Activated naive CD8-positive, alpha-beta T cell treated with anti-CD3 and anti-CD28 coated beads for 36 hours (primary cell): ENCODE results near the gene PARL. TPM values are rescaled to one million over a fixed set of nuclear protein-coding genes. Genes with fewer than 3 reads are reported as not detected.

Experiments
- DNase-seq: peaks from one replicate; pipeline ENCODE4 v3.0.0; 2021
- H3K27ac Mint-ChIP-seq: one replicate; pipeline ENCODE4 v1.8.0; 2022; ENCODE audit warnings: mild to moderate bottlenecking, moderate library complexity, mixed read lengths
- H3K27me3 Mint-ChIP-seq: one replicate; pipeline ENCODE4 v1.8.0; 2022; ENCODE audit warnings: mild to moderate bottlenecking, mixed read lengths
- H3K36me3 Mint-ChIP-seq: one replicate; pipeline ENCODE4 v1.8.0; 2021; ENCODE audit warnings: mild to moderate bottlenecking, mixed read lengths
- H3K4me1 Mint-ChIP-seq: one replicate; pipeline ENCODE4 v1.8.0; 2021; ENCODE audit warnings: mixed read lengths
- H3K4me3 Mint-ChIP-seq: one replicate; pipeline ENCODE4 v1.8.0; 2022; ENCODE audit warnings: mild to moderate bottlenecking, moderate library complexity, mixed read lengths
- H3K9me3 Mint-ChIP-seq: one replicate; pipeline ENCODE4 v1.8.0; 2022; ENCODE audit warnings: mixed read lengths
- total RNA-seq, 2 experiments: library from RNA; stranded (reverse); gene quantifications; one replicate each; pipeline ENCODE4 v1.2.3, GENCODE V29; 2021

The PARL gene
- 100 to 1,000 TPM; 107 to 108 TPM for total RNA-seq

DNA sequence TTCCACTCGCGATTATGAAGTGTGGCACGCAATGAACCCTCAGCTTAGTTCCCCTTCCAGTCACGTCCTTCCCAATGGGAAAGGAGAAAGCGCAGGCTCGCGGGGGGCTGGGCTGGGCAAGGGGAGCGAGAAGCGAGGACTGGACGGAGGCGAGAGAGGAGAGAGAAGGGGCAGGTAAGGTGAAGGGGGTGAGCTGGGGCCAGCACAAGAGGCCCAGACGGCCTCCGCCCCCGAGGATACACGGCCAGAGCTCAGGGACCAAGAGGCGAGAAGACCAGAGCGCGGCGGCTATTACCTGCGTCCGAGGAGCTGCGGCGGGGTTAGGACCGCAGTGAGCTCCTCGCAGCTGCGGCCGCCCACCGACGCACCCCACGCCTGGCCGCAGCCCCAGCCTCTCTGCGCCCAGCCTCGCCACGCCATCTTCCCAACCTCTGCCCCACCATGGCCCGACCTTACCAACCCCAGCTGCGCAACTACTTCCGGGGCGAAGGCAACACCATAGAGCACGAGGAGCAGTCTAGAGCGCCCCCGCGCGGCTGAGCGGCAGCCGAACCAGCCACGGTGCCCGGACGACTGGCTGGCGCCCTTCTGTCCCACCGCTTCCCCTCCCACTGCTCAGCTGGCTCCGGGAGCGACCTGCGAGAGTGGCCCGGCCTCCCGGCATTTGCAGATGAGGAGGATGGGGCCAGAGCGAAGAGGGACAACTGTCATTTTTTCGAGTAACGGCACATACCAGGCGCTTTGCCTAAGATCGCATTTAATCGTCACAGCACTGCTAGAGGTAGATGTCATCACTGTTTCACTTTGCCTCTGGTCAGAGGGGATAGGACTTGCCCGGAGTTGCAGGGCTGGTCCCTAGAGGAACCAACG is at the start of gene PARL:
TSS of gene PARL (minus strand) at position 454 of the 870 bp plus-strand sequence. CDS start at position 420, 34 bp downstream.
- H3K4me1 Mint-ChIP-seq, result peaks cover 33% of the 10 kb centered on the region
- H3K9me3 Mint-ChIP-seq, result no peaks in the 10 kb centered on the region
- no peaks in the 10 kb centered on the region for H3K27me3 Mint-ChIP-seq
- peaks cover 22% of the 10 kb centered on the region for H3K36me3 Mint-ChIP-seq
- peak; percentile 96 for DNase-seq
- H3K4me3 Mint-ChIP-seq, result peak within 1 kb of the TSS; percentile 99
- H3K27ac Mint-ChIP-seq, result peak within 1 kb of the TSS; percentile 99

- H3K36me3 Mint-ChIP-seq, result peaks cover 4% of the 10 kb centered on the region
- no peak overlapping the region for H3K27ac Mint-ChIP-seq
- H3K4me3 Mint-ChIP-seq, result no peak overlapping the region
- DNase-seq, result no peak
- H3K9me3 Mint-ChIP-seq, result no peaks in the 10 kb centered on the region
- H3K4me1 Mint-ChIP-seq, result no peaks in the 10 kb centered on the region
- no peaks in the 10 kb centered on the region for H3K27me3 Mint-ChIP-seq
These were observed 48.5 kb upstream of the PARL start for GRCh38 chr3:183933160-183933559.

DNA sequence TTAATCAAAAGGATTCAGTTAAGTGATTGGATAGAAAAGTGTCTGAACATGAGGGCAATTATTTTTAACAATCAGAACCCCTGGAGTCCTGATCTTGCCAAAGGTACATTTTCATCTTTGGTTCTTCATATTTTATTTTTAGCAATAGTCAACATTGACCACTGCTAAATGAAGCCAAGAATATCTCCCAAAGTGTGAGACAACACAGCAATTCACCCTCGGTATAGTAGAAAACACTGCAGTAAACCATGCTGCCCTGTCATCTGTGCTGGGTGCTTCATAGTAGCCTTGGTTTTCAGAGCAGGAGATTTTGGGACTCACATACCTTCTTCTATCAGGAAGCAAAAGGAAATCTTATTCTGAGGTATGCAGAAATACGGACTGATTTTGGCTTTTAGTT is 47.2 kb upstream of the PARL start:
- Mint-ChIP-seq H3K27ac (no peak overlapping the region), H3K4me1 (no peaks in the 10 kb centered on the region), H3K4me3 (no peak overlapping the region), H3K27me3 (no peaks in the 10 kb centered on the region), H3K36me3 (no peaks in the 10 kb centered on the region), H3K9me3 (no peaks in the 10 kb centered on the region)
- DNase-seq, result no peak

DNA sequence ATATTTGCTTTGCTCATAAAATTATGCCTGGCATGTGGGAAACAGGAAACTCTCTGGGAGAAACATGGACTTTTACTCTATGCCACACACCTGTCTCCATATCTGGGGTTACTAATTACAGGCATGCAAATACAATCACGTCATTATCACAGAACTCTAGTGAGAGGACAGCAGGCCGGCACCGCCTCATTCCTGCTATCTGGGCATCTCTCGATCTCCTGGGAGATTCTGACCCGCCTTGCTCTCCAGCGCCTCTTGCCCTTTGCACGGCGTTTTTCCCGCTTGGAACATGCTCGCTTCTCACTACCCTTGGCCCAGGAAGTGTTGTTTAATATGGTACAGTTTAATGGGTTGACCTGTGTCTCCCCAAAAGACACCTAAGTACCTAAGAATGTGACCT is 45.4 kb upstream of the PARL start:
- Mint-ChIP-seq H3K9me3 (no peaks in the 10 kb centered on the region), H3K27ac (no peak overlapping the region), H3K4me1 (no peaks in the 10 kb centered on the region), H3K27me3 (no peaks in the 10 kb centered on the region), H3K36me3 (no peaks in the 10 kb centered on the region), H3K4me3 (no peak overlapping the region)
- DNase-seq, result no peak

GRCh38 chr3:183927059-183927458 is 42.4 kb upstream of the PARL start:
- Mint-ChIP-seq H3K27ac (no peak overlapping the region), H3K36me3 (no peaks in the 10 kb centered on the region), H3K27me3 (no peaks in the 10 kb centered on the region), H3K4me1 (no peaks in the 10 kb centered on the region), H3K9me3 (no peaks in the 10 kb centered on the region), H3K4me3 (no peak overlapping the region)
- DNase-seq, result no peak

- no peaks in the 10 kb centered on the region for H3K4me1 Mint-ChIP-seq
- no peaks in the 10 kb centered on the region for H3K9me3 Mint-ChIP-seq
- no peaks in the 10 kb centered on the region for H3K36me3 Mint-ChIP-seq
- H3K27ac Mint-ChIP-seq, result no peak overlapping the region
- no peak for DNase-seq
- H3K27me3 Mint-ChIP-seq, result no peaks in the 10 kb centered on the region
- no peak overlapping the region for H3K4me3 Mint-ChIP-seq
These were observed 40.3 kb upstream of the PARL start for GRCh38 chr3:183924956-183925355.

DNA sequence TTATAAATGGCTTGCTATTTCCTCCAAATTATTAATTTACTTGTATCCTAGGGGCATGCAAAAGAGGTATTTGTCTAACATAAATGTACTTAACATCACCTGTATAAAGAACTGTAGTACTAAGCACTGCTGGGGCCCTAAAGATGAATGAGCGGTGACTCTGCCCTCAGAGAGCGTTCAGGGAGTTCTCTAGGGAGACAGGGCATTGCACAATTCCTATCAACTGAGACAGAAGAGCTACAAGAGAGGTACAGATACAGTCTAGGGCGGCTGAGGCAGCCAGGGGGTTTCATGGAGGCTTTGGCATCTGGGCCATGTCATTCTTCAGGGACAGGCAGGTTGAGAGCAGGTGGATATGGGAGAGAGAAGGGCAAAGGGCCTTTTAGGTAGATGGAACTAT is 39.9 kb upstream of the PARL start:
- no peaks in the 10 kb centered on the region for H3K9me3 Mint-ChIP-seq
- H3K27me3 Mint-ChIP-seq, result no peaks in the 10 kb centered on the region
- DNase-seq, result no peak
- H3K27ac Mint-ChIP-seq, result no peak overlapping the region
- H3K36me3 Mint-ChIP-seq, result no peaks in the 10 kb centered on the region
- H3K4me1 Mint-ChIP-seq, result no peaks in the 10 kb centered on the region
- no peak overlapping the region for H3K4me3 Mint-ChIP-seq

GRCh38 chr3:183922421-183922820 is 37.7 kb upstream of the PARL start:
- Mint-ChIP-seq H3K9me3 (no peaks in the 10 kb centered on the region), H3K4me3 (no peak overlapping the region), H3K36me3 (no peaks in the 10 kb centered on the region), H3K27me3 (no peaks in the 10 kb centered on the region), H3K4me1 (no peaks in the 10 kb centered on the region), H3K27ac (no peak overlapping the region)
- no peak for DNase-seq

DNA sequence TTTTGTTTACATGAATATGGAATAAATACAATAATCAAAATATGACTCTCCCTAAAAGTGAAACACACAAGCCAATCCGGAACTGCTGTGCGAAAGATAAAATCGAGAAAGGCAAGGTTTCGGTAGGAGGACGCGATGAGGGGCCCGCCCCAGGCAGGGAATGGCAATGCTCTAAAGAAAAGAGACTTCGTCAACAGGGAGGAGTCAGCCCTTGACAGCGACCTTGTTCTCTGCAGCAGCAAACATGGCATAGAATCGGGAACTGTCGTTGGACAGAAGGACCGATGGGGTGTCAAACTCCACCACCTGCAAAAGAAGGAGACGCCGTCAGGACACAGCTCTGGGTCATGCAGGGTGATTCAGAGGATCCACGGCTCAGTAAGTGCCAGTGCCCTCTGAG is 36.4 kb upstream of the PARL start:
- Mint-ChIP-seq H3K4me1 (no peaks in the 10 kb centered on the region), H3K9me3 (no peaks in the 10 kb centered on the region), H3K4me3 (no peak overlapping the region), H3K36me3 (no peaks in the 10 kb centered on the region), H3K27ac (no peak overlapping the region), H3K27me3 (no peaks in the 10 kb centered on the region)
- no peak for DNase-seq

DNA sequence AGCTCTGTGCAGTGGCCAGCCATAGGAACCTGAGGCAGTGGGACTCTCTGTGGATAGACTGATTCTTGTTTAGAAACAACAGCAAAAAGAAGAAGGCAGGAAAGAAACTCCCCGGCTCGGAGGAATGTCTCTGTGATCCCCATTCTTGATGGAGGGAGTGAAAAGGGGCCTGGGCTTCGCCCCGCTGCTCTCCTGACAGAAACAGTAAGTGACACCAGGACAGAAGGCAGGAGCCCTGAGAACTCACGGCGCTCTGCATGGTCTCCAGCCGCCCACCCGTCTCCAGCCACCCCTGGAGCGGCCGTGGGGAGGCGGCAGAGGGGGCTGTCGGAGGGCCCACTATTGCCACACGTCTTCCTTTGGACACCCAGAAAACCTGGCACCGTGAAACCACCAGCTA is 35.7 kb upstream of the PARL start:
- Mint-ChIP-seq H3K9me3 (no peaks in the 10 kb centered on the region), H3K4me3 (no peak overlapping the region), H3K36me3 (no peaks in the 10 kb centered on the region), H3K27me3 (no peaks in the 10 kb centered on the region), H3K4me1 (no peaks in the 10 kb centered on the region), H3K27ac (no peak overlapping the region)
- DNase-seq, result no peak

DNA sequence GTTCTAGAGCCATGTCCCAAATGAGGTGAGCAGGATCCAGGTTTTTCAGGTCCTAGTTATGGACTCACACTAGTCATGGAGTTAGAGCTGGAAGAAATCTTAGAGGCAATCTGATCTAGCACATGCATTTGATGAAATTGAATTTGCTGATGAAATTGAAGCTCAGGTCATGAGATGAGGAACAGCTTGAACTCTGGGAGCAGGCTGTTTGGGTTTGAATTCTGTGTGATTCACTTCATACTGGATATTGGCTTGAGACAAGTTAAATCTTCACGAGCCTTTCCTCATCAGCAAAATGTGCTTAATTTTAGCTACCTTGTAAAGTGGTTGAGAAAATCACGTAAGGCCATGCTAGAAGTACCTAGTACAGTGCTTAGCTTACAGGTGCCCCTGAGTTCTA is 33.5 kb upstream of the PARL start:
- Mint-ChIP-seq H3K4me3 (no peak overlapping the region), H3K27ac (no peak overlapping the region), H3K4me1 (no peaks in the 10 kb centered on the region), H3K36me3 (no peaks in the 10 kb centered on the region), H3K9me3 (no peaks in the 10 kb centered on the region), H3K27me3 (no peaks in the 10 kb centered on the region)
- DNase-seq, result no peak

- Mint-ChIP-seq H3K4me3 (no peak overlapping the region), H3K27ac (no peak overlapping the region), H3K4me1 (no peaks in the 10 kb centered on the region), H3K36me3 (no peaks in the 10 kb centered on the region), H3K27me3 (no peaks in the 10 kb centered on the region), H3K9me3 (no peaks in the 10 kb centered on the region)
- DNase-seq, result no peak
These were observed 33.1 kb upstream of the PARL start for GRCh38 chr3:183917776-183918175.

DNA sequence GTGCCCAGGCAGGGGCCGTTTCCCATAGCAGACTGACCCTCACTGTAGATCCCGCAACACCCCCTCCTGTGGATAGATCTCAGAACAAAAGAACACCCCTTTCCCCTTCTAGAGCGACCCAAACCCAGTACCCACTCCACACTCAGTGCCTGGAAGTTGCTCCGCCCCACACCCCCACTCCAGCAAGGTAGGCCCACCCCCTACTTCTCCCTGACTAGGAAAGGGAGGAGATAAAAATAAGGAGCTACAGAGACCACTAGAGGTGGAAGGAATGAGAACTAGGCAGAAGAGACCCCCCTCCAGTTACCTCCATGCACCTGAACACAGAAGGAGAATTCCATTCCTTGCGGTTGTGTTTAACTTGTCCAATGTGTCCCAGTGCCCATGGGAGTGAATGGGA is 30.2 kb upstream of the PARL start:
- Mint-ChIP-seq H3K27ac (no peak overlapping the region), H3K9me3 (no peaks in the 10 kb centered on the region), H3K4me3 (no peak overlapping the region), H3K4me1 (no peaks in the 10 kb centered on the region), H3K27me3 (no peaks in the 10 kb centered on the region), H3K36me3 (no peaks in the 10 kb centered on the region)
- no peak for DNase-seq

- Mint-ChIP-seq H3K9me3 (no peaks in the 10 kb centered on the region), H3K27ac (no peak overlapping the region), H3K4me3 (no peak overlapping the region), H3K27me3 (no peaks in the 10 kb centered on the region), H3K36me3 (no peaks in the 10 kb centered on the region), H3K4me1 (no peaks in the 10 kb centered on the region)
- DNase-seq, result no peak
These were observed 28.9 kb upstream of the PARL start for GRCh38 chr3:183913580-183913920.

GRCh38 chr3:183912895-183913579 is 28.4 kb upstream of the PARL start:
- Mint-ChIP-seq H3K9me3 (no peaks in the 10 kb centered on the region), H3K27me3 (no peaks in the 10 kb centered on the region), H3K4me1 (no peaks in the 10 kb centered on the region), H3K36me3 (no peaks in the 10 kb centered on the region), H3K27ac (no peak overlapping the region), H3K4me3 (no peak overlapping the region)
- DNase-seq, result no peak
